Measurements from ENCODE around the gene ZNF670. TPM values are rescaled to one million over a fixed set of nuclear protein-coding genes. Genes with fewer than 3 reads are reported as not detected.

The ZNF670 gene
- total and polyA plus RNA-seq, 9 of the 15 experiments (the other 6 are each of a cell fraction or from before 2014, with no cell fraction given), result 7.1 to 23.4 (median 11.8) TPM

DNA sequence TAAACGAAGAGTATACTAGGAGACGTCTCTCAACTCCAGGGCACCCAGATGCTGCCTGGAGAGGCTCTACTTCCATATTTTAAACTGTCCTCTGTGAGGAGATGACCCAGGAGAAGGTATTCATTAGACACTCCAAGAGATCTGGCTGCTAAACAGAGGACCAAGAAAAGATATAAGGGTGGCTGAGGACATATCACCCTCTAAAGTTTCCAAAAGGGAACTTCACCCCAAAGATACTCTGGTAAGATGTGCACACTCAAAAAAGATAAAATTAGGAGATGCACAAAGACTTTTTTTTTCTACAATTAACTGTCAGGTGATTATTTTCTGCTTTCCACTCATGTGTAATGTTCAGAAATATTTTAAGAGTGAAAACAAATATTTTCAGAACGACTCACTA, 1.4 kb downstream of the ZNF670 start:
- H3K36me3 ChIP-seq (ENCODE audit: control insufficient read depth, insufficient read depth, low read length), result no peaks in the 10 kb centered on the region; the same call in 2 of the 3 replicates
- no peak for FAIRE-seq
- in situ Hi-C loops (cut with MboI), result no loop called here
- H3K4me2 ChIP-seq (ENCODE audit: insufficient read depth, low read length), result no peak overlapping the region; the same call in 1 of the 2 replicates
- H3K27me3 ChIP-seq (ENCODE audit: control insufficient read depth in 2 of 2, insufficient read depth in 2 of 2, low read length in 2 of 2), result no peaks in the 10 kb centered on the region
- intact Hi-C loops (cut with micrococcal nuclease), result loop anchor here (5.0 kb wide), 1 partner anchor 170 kb away; no protein-coding TSS in a partner anchor
- POLR2A ChIA-PET, result no interaction called here
- peaks cover 7% of the 10 kb centered on the region; the same call in 1 of the 2 replicates for H3K9me3 ChIP-seq (replicated peaks; ENCODE audit: control insufficient read depth, insufficient read depth, low read depth, low read length)
- H3K4me3 ChIP-seq, result peak overlapping the region; percentile 80; the same call in 1 of the 2 replicates
- 55% methylated on average over 3 of the region's 3 CpGs for WGBS (ENCODE audit: insufficient coverage, low coverage, missing lambda C conversion rate)
- H4K20me1 ChIP-seq (replicated peaks; ENCODE audit: control insufficient read depth, insufficient read depth, low read length), result no peaks in the 10 kb centered on the region
- peak overlapping the region in 1 of 2 experiments; percentile 93; a peak in 1 of 4 replicates for H3K9ac ChIP-seq (ENCODE audit: insufficient read depth in 1 of 2, low read depth in 2 of 2, low read length in 2 of 2)
- CTCF ChIA-PET (ENCODE audit: low intra/inter-chr PET ratio), result interaction anchor here (0.6 kb wide), 1 partner anchor 93 kb away, joined by 6 read pairs; no protein-coding TSS in a partner anchor
- no TSS peak for BruUV-seq (replicated peaks)
- ATAC-seq, result no peak
- H3K4me1 ChIP-seq (replicated peaks in 1 of 2; ENCODE audit: control insufficient read depth in 2 of 2, insufficient read depth in 2 of 2, low read length in 2 of 2), result peaks cover 8 to 11% of the 10 kb centered on the region in 2 experiments; a peak in 4 of 5 replicates
- H3K79me2 ChIP-seq (ENCODE audit: control insufficient read depth, insufficient read depth, low read length), result peaks cover 50% of the 10 kb centered on the region
- DNase-seq (ENCODE audit: extremely low read depth in 1 of 4, low spot score in 3 of 4), result peak in 1 of 4 experiments; percentile 12
- H2AFZ ChIP-seq (ENCODE audit: low read depth, low read length), result no peak overlapping the region
- H3K27ac ChIP-seq (ENCODE audit: extremely low read depth, low read depth, low read length), result no peak overlapping the region
- no peaks in the 10 kb centered on the region for H3K9me1 ChIP-seq (ENCODE audit: control insufficient read depth, insufficient read depth, low read length)
- TF ChIP-seq, protein P1, sequence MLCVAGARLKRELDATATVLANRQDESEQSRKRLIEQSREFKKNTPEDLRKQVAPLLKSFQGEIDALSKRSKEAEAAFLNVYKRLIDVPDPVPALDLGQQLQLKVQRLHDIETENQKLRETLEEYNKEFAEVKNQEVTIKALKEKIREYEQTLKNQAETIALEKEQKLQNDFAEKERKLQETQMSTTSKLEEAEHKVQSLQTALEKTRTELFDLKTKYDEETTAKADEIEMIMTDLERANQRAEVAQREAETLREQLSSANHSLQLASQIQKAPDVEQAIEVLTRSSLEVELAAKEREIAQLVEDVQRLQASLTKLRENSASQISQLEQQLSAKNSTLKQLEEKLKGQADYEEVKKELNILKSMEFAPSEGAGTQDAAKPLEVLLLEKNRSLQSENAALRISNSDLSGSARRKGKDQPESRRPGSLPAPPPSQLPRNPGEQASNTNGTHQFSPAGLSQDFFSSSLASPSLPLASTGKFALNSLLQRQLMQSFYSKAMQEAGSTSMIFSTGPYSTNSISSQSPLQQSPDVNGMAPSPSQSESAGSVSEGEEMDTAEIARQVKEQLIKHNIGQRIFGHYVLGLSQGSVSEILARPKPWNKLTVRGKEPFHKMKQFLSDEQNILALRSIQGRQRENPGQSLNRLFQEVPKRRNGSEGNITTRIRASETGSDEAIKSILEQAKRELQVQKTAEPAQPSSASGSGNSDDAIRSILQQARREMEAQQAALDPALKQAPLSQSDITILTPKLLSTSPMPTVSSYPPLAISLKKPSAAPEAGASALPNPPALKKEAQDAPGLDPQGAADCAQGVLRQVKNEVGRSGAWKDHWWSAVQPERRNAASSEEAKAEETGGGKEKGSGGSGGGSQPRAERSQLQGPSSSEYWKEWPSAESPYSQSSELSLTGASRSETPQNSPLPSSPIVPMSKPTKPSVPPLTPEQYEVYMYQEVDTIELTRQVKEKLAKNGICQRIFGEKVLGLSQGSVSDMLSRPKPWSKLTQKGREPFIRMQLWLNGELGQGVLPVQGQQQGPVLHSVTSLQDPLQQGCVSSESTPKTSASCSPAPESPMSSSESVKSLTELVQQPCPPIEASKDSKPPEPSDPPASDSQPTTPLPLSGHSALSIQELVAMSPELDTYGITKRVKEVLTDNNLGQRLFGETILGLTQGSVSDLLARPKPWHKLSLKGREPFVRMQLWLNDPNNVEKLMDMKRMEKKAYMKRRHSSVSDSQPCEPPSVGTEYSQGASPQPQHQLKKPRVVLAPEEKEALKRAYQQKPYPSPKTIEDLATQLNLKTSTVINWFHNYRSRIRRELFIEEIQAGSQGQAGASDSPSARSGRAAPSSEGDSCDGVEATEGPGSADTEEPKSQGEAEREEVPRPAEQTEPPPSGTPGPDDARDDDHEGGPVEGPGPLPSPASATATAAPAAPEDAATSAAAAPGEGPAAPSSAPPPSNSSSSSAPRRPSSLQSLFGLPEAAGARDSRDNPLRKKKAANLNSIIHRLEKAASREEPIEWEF (CRISPR knock-in tag; IDR thresholded peaks at IDR 0.05), result no peak
- TF ChIP-seq DIDO1 (tag; IDR thresholded peaks at IDR 0.05; ENCODE audit: low read depth), result no peak
- TF ChIP-seq, protein P2, sequence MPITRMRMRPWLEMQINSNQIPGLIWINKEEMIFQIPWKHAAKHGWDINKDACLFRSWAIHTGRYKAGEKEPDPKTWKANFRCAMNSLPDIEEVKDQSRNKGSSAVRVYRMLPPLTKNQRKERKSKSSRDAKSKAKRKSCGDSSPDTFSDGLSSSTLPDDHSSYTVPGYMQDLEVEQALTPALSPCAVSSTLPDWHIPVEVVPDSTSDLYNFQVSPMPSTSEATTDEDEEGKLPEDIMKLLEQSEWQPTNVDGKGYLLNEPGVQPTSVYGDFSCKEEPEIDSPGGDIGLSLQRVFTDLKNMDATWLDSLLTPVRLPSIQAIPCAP (CRISPR knock-in tag; IDR thresholded peaks at IDR 0.05; ENCODE audit: borderline replicate concordance), result no peak
- TF ChIP-seq, protein P3, sequence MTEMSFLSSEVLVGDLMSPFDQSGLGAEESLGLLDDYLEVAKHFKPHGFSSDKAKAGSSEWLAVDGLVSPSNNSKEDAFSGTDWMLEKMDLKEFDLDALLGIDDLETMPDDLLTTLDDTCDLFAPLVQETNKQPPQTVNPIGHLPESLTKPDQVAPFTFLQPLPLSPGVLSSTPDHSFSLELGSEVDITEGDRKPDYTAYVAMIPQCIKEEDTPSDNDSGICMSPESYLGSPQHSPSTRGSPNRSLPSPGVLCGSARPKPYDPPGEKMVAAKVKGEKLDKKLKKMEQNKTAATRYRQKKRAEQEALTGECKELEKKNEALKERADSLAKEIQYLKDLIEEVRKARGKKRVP (CRISPR knock-in tag; IDR thresholded peaks at IDR 0.05), result no peak
- TF ChIP-seq FOS (IDR thresholded peaks at IDR 0.05; ENCODE audit: extremely low read depth, insufficient read length), result no peak
- TF ChIP-seq RBM39 (optimal IDR thresholded peaks at IDR 0.05; ENCODE audit: low read depth, low read length), result no peak
- TF ChIP-seq SRF (CRISPR knock-in tag; IDR thresholded peaks at IDR 0.05), result no peak
- no peak for TF ChIP-seq STAT5A (IDR thresholded peaks at IDR 0.05; ENCODE audit: borderline replicate concordance, low read length)
- no peak for TF ChIP-seq MAFF (IDR thresholded peaks at IDR 0.05; ENCODE audit: low read length)
- TF ChIP-seq SREBF2 (CRISPR knock-in tag; IDR thresholded peaks at IDR 0.05), result no peak
- TF ChIP-seq RAD21 (CRISPR knock-in tag; conservative IDR thresholded peaks at IDR 0.05 in 1 of 2, IDR thresholded peaks at IDR 0.05 in 1 of 2), result peak in 1 of 2 experiments; percentile 27; a peak in 1 of 4 replicates
- no peak for TF ChIP-seq YBX1 (IDR thresholded peaks at IDR 0.05)
- TF ChIP-seq, protein P4, sequence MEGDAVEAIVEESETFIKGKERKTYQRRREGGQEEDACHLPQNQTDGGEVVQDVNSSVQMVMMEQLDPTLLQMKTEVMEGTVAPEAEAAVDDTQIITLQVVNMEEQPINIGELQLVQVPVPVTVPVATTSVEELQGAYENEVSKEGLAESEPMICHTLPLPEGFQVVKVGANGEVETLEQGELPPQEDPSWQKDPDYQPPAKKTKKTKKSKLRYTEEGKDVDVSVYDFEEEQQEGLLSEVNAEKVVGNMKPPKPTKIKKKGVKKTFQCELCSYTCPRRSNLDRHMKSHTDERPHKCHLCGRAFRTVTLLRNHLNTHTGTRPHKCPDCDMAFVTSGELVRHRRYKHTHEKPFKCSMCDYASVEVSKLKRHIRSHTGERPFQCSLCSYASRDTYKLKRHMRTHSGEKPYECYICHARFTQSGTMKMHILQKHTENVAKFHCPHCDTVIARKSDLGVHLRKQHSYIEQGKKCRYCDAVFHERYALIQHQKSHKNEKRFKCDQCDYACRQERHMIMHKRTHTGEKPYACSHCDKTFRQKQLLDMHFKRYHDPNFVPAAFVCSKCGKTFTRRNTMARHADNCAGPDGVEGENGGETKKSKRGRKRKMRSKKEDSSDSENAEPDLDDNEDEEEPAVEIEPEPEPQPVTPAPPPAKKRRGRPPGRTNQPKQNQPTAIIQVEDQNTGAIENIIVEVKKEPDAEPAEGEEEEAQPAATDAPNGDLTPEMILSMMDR (IDR thresholded peaks at IDR 0.05 in 2 of 3, conservative IDR thresholded peaks at IDR 0.05 in 1 of 3; ENCODE audit: insufficient read depth in 2 of 3, low read depth in 1 of 3, low read length in 3 of 3), result peak in 1 of 3 experiments; percentile 8; a peak in 1 of 6 replicates
- TF ChIP-seq SUPT5H (IDR thresholded peaks at IDR 0.05), result no peak

All from K562 (cell line).